PC-3 (cell line): ENCODE measurements around the gene SMAP2. TPM values are rescaled to one million over a fixed set of nuclear protein-coding genes. Genes with fewer than 3 reads are reported as not detected.

Experiments used
- ATAC-seq: fragments of 200-7000 bp; cut with Tn5 transposase; 2 replicates; pipeline ENCODE4 v1.9.1; 2020; ENCODE audit warnings: mild to moderate bottlenecking, moderate library complexity
- BruUV-seq: library from RNA; stranded (reverse); fragments of 400-500 nt; replicated peaks from 2 replicates; lab custom pipeline; 2021; lab: Mats Ljungman, UMichigan
- CTCF ChIA-PET: fragments of 300-600 bp; sonication (Branson Sonifier 250); formaldehyde crosslinking; loops from one replicate; lab custom pipeline; 2022; ENCODE audit warnings: antibody characterized with exemption; lab: Charles Lee
- POLR2A ChIA-PET: fragments of 300-600 bp; sonication (Branson Sonifier 250); formaldehyde crosslinking; loops from one replicate; lab custom pipeline; 2022; ENCODE audit warnings: antibody characterized with exemption; ENCODE audit not compliant: unreplicated experiment; lab: Charles Lee
- DNase-seq: peaks from one replicate; pipeline ENCODE4 v3.0.0-alpha.2; 2015
- H2AFZ ChIP-seq: fragments of 300-600 bp; sonication (generic); 2 replicates; pipeline ENCODE4 v1.6.0; 2016; ENCODE audit warnings: antibody characterized with exemption, low read length
- H3F3A ChIP-seq: fragments of 300-600 bp; sonication (generic); one replicate; pipeline ENCODE4 v1.6.0; 2017; ENCODE audit warnings: antibody characterized with exemption, low read length, control low read depth, mild to moderate bottlenecking; ENCODE audit not compliant: unreplicated experiment
- H3K27ac ChIP-seq: fragments of 300-600 bp; sonication (generic); 2 replicates; pipeline ENCODE4 v1.5.1; 2016; ENCODE audit warnings: mild to moderate bottlenecking, low read length
- H3K27me3 ChIP-seq: fragments of 300-600 bp; sonication (generic); 2 replicates; pipeline ENCODE4 v1.6.1; 2016; ENCODE audit warnings: low read length, mixed read lengths
- H3K36me3 ChIP-seq: fragments of 300-600 bp; sonication (generic); 2 replicates; pipeline ENCODE4 v1.6.1; 2016; ENCODE audit warnings: low read depth, mixed run types, low read length, mixed read lengths
- H3K4me1 ChIP-seq: fragments of 300-600 bp; sonication (generic); 2 replicates; pipeline ENCODE4 v1.5.1; 2016; ENCODE audit warnings: low read length; ENCODE audit not compliant: insufficient read depth
- H3K4me2 ChIP-seq: fragments of 300-600 bp; sonication (generic); 2 replicates; pipeline ENCODE4 v1.6.0; 2016; ENCODE audit warnings: low read length
- H3K4me3 ChIP-seq: fragments of 300-600 bp; sonication (generic); 2 replicates; pipeline ENCODE4 v1.5.1; 2016; ENCODE audit warnings: mild to moderate bottlenecking, low read length, mixed read lengths
- H3K79me2 ChIP-seq: fragments of 300-600 bp; sonication (generic); 2 replicates; pipeline ENCODE4 v1.6.1; 2017; ENCODE audit warnings: low read length, mixed read lengths
- H3K9ac ChIP-seq: fragments of 300-600 bp; sonication (generic); 2 replicates; pipeline ENCODE4 v1.6.0; 2016; ENCODE audit warnings: mild to moderate bottlenecking, low read length
- H3K9me2 ChIP-seq: fragments of 300-600 bp; sonication (generic); replicated peaks from 2 replicates; pipeline ENCODE4 v1.6.1; 2016; ENCODE audit warnings: mixed run types, low read length, mixed read lengths
- H3K9me3 ChIP-seq: fragments of 300-600 bp; sonication (generic); 2 replicates; pipeline ENCODE4 v1.6.1; 2016; ENCODE audit warnings: low read length, mixed read lengths
- H4K20me1 ChIP-seq: fragments of 300-600 bp; sonication (generic); 2 replicates; pipeline ENCODE4 v1.6.1; 2016; ENCODE audit warnings: low read length, mixed read lengths
- CTCF ChIP-seq: fragments of 300-600 bp; sonication (generic); conservative IDR thresholded peaks from 2 replicates; pipeline ENCODE4 v1.5.1; 2017; ENCODE audit warnings: antibody characterized with exemption, low read depth, mild to moderate bottlenecking, low read length
- EZH2 ChIP-seq: fragments of 300-600 bp; sonication (generic); IDR thresholded peaks from one replicate; pipeline ENCODE4 v1.6.1; 2017; ENCODE audit warnings: antibody characterized with exemption, mild to moderate bottlenecking, low read length; ENCODE audit not compliant: unreplicated experiment
- EZH2phosphoT487 ChIP-seq: fragments of 300-600 bp; sonication (generic); IDR thresholded peaks from 2 replicates; pipeline ENCODE4 v1.6.1; 2018; ENCODE audit warnings: mild to moderate bottlenecking, antibody characterized with exemption, low read length, borderline replicate concordance
- intact Hi-C: fragments of 100-400 bp; cut with micrococcal nuclease; formaldehyde crosslinking; loops from 2 replicates; pipeline ENCODE4 v1.9.0; 2023
- total RNA-seq: library from RNA; depleted of rRNA; stranded (reverse); fragments of >200 nt; gene quantifications from 2 replicates; pipeline ENCODE4 v1.2.3, GENCODE V29; 2014

The SMAP2 gene
- total RNA-seq, 1 experiment from 2014 or later: 48.1 TPM

GRCh38 chr1:40422630-40423263 is 49.2 kb downstream of the SMAP2 start:
- H3K79me2 ChIP-seq: no peaks in the 10 kb centered on the region
- no peaks in the 10 kb centered on the region for H4K20me1 ChIP-seq
- H3F3A ChIP-seq: no peaks in the 10 kb centered on the region
- H3K4me1 ChIP-seq: peaks cover 7% of the 10 kb centered on the region; the same call in 1 of the 2 replicates
- H3K27ac ChIP-seq: no peak overlapping the region
- no peak overlapping the region for H3K4me3 ChIP-seq
- intact Hi-C loops: no loop called here
- BruUV-seq: no TSS peak
- H3K27me3 ChIP-seq: no peaks in the 10 kb centered on the region
- H2AFZ ChIP-seq: no peak overlapping the region
- H3K9me3 ChIP-seq: no peaks in the 10 kb centered on the region
- POLR2A ChIA-PET: no interaction called here
- no peak overlapping the region for H3K4me2 ChIP-seq
- ATAC-seq: no peak
- no peak for TF ChIP-seq EZH2
- no peak for TF ChIP-seq EZH2phosphoT487
- TF ChIP-seq CTCF: no peak
- H3K9ac ChIP-seq: no peak overlapping the region
- CTCF ChIA-PET: no interaction called here
- DNase-seq: no peak
- H3K36me3 ChIP-seq: peaks cover 36% of the 10 kb centered on the region
- H3K9me2 ChIP-seq: no peaks in the 10 kb centered on the region

- intact Hi-C loops: no loop called here
Observed at GRCh38 chr1:40423264-40423642, 49.7 kb downstream of the SMAP2 start.

More at GRCh38 chr1:40423264-40423642, 49.7 kb downstream of the SMAP2 start:
- H3K27ac ChIP-seq: no peak overlapping the region
- no peak overlapping the region for H3K4me2 ChIP-seq
- H3F3A ChIP-seq: no peaks in the 10 kb centered on the region
- no peak overlapping the region for H3K9ac ChIP-seq
- no peak for TF ChIP-seq CTCF
- H3K36me3 ChIP-seq: peaks cover 31% of the 10 kb centered on the region
- POLR2A ChIA-PET: no interaction called here
- no TSS peak for BruUV-seq
- no peaks in the 10 kb centered on the region for H4K20me1 ChIP-seq
- CTCF ChIA-PET: no interaction called here
- no peaks in the 10 kb centered on the region for H3K9me2 ChIP-seq
- H3K27me3 ChIP-seq: no peaks in the 10 kb centered on the region
- no peak for ATAC-seq
- H3K79me2 ChIP-seq: no peaks in the 10 kb centered on the region
- H3K9me3 ChIP-seq: no peaks in the 10 kb centered on the region
- no peak overlapping the region for H2AFZ ChIP-seq
- H3K4me1 ChIP-seq: peaks cover 7% of the 10 kb centered on the region; the same call in 1 of the 2 replicates
- no peak for DNase-seq
- no peak overlapping the region for H3K4me3 ChIP-seq
